TTC549 (cell line): ENCODE results near the gene DGKB.

Source experiments
- FAIRE-seq: peaks from 2 replicates; lab custom pipeline; 2012; peaks lifted over from hg19 to GRCh38; lab: Jason Lieb, UNC

DGKB gene

GRCh38 chr7:14095233-14095950, 807.2 kb downstream of the DGKB start:
- FAIRE-seq = no peak
